Daoy (cell line): ENCODE results near the gene TAF5. TPM values are rescaled to one million over a fixed set of nuclear protein-coding genes. Genes with fewer than 3 reads are reported as not detected.
"Not testable (repeated sequence)": the region's sequence is repeated elsewhere in the genome, so short reads cannot be mapped to it uniquely, and the experiment has no call there.

Source experiments
- DNase-seq: peaks from one replicate; pipeline ENCODE4 v3.0.0-alpha.2; 2015; ENCODE audit warnings: low read depth
- total RNA-seq: library from RNA; depleted of rRNA; stranded (reverse); fragments of >200 nt; shearing (Covaris generic); gene quantifications from 2 replicates; pipeline ENCODE4 v1.2.3, GENCODE V29; 2014; rRNA removed

Gene TAF5
- total RNA-seq, 1 experiment from 2014 or later: 7.7 TPM

DNA sequence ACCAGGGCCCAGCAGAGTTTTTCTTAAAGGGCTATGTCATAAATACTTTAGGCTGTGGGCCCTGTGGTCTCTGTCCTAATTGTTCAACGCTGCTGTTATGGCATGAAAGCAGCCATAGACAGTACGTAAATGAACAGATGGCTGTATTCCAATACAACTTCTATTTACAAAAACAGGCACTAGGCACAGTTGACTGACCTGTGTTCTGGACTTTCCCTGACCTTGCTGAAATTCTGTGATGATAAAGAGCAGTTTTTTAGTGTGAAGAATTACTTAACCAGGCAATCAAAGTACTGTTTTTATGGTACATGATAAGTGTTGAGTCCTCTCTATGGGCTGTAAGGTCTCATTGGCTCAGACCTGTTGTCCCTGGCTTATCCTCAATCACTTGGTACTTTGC lies 45.8 kb downstream of the TAF5 start:
- no peak for DNase-seq

DNA sequence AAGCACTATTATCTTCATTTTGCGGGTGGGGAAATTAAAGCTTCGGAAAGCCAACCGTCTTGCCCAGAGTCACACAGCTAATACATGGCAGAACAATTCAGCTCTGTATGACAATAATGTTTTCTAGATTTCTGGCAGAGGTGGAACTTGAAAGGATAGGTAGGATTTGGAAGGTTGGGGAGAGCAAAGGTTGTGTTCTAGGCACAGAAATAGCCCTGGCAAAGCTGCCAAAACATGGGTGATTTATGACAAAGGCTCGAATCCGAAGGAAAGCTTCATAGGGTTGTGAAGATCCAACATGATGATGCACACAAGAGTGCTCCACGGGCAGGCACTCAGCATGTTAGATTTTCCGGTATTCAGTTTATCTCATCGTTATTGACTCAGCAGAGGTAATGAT lies 47.8 kb downstream of the TAF5 start:
- no peak for DNase-seq

DNA sequence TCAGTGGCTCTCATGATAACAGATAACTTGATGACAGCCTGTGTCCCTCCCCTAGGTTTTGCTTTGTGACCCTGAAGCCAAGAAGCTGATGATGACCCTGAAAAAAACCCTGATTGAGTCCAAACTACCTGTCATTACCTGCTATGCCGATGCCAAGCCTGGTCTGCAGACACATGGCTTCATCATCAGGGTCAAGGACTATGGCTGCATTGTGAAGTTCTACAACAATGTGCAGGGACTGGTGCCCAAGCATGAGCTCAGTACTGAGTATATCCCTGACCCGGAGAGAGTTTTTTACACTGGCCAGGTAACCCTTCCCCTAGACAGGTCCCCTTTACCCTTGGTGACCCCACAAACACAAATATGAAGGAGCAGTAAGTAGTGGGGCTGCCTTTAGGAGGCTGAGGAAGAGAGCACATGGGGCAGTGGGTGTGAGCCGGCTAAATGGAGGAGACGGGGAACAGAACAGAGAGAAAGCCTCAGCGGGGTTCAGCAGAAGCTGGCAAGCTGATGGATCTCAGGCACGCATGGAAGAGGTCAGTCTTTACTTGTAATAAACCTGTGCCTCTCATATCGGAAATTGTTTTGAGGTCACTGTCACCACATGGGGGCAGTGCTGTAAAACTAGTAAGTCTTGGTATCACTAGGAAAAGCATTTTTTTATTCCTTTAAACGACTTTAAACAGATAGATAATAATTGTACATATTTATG lies 48.8 kb downstream of the TAF5 start:
- peak; percentile 33 for DNase-seq

DNA sequence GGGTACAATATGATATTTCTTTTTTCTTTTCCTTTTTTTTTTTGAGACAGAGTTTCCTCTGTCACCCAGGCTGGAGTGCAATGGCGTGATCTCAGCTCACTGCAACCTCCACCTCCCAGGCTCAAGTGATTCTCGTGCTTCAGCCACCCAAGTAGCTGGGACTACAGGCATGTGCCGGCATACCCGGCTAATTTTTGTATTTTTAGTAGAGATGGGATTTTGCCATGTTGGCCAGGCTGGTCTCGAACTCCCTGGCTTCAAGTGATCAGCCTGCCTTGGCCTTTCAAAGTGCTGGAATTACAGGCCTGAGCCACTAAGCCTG lies 49.3 kb downstream of the TAF5 start:
- not testable (repeated sequence) for DNase-seq

DNA sequence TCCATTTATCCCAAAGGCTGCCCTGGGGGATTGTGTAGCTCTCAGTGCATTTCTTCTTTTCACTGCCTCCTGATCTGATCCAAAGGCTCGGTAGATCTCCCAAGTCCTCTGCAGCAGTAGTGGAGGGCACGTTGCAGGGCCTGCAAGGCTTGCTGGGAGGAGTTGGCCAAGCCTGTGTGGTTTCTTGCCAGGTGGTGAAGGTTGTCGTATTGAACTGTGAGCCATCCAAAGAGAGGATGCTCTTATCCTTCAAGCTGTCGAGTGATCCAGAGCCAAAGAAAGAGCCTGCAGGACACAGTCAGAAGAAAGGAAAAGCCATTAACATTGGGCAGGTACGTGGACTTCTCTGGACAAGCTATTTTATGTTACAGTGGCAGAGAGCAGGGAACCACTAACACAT lies 49.8 kb downstream of the TAF5 start:
- no peak for DNase-seq

DNA sequence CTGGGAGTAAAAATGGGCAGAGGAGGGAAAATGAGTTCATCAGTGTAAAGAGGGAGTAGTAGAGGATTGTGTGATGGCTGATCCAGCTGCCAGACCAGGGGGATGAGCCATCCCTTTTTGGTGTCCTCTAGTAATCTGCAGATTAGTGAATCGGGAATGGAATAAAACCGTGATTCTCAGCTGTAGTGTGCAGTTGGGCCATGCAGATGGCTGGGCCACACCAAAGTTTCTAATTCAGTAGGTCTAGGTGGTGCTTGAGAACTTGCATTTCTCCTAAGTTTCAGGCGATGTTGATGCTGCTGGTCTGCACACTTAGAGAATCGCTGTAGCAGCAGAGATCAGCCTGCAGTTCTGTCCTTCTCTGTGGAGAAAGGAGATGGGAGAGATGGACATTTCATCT lies 51.3 kb downstream of the TAF5 start:
- no peak for DNase-seq

DNA sequence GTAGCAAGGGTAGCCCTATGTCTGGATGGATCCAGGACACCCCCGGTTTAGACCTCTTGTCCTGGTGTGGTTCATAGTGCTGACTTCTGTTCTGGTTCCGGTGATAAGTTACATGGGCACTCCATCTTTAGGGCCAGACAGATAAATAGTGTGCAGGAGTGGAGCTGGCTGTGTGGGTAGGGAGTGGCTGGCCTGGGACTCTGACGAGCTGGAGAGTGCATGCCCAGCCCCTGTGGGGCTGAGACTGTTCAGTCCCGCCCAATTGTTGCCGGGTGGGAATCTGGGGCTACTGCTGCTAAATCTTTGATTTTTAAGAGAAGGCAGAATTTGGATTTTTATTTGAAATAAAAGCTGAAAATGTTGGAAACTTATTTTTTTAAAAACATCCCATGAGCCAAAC lies 56.0 kb downstream of the TAF5 start:
- DNase-seq: no peak

DNA sequence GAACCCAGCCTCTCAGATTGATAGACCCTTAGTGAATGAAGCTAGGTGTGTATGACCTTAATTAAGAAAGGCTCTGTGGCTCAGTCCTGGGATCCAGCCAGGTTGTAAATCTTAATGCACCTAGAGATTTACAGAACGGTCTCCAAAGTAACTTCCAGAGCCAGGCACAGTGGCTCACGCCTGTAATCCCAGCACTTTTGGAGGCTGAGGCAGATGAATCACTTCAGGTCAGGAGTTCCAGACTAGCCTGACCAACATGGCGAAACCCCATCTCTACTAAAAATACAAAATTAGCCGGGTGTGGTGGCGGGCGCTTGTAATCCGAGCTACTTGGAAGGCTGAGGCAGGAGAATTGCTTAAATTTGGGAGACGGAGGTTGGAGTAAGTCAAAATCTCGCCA lies 60.1 kb downstream of the TAF5 start:
- DNase-seq: no peak

DNA sequence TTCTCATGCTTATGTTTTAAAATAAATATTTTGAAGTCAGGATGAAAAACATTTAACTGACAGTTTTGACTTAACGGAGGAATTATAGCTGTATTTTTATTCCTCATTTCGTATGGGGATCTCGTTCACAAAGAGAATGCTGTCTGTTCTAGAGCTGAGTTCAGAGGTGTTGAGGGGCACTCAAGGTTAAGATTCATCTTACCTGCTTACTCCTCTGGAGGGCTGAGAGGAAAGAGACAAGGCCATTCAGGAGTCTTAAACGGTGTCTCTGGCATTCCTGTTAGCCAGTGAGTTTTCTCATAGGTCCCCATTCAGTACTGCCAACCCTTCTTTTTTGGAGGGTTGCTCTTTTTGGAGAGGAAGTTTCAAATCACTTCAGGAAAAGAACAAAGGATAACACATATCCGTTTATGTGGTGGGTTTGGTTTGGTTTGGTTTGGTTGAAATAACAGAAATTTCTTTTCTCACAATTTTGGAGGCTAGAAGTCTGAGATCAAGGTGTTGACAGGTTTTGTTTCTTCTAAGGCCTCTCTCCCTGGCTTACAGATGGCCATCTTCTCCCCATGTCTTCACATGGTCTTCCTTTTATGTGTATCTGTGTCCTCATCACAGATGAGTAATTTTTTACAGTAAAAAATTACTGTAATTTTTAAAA lies 61.3 kb downstream of the TAF5 start:
- DNase-seq: no peak

DNA sequence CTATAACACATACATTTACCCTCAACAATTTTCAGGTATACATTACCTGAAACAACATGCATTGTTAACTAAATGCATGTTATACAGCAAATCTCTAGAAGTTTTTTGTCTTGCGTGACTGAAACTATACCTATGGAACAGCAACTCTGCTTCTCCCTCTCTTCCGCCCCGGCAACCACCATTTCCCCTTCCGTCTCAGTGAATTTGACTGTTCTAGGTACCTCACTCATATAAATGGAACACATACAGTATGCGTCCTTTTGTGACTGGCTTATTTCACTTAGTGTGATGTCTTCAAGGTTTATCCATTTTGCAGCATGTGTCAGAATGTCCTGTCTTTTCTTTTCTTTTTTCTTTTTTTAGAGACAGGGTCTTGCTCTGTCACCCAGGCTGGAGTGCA lies 61.9 kb downstream of the TAF5 start:
- no peak for DNase-seq

DNA sequence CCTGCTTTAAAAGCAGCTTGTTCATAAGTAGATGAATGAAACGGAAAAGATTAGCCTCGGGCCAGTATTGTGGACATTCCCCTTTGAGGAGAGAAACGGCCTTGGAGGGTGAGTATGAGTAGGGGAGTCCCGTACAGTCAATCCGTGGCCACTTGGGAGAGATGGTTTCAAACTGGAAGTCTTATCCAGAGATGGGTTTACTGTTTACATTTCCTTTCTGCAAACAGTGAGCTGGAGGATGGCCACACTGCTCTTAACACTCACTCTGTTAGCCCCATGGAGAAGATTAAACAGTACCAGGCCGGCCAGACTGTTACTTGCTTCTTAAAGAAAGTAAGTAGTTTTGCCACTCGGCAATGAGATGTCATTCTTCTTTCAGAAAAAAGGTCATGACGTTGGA lies 64.1 kb downstream of the TAF5 start:
- DNase-seq: no peak

DNA sequence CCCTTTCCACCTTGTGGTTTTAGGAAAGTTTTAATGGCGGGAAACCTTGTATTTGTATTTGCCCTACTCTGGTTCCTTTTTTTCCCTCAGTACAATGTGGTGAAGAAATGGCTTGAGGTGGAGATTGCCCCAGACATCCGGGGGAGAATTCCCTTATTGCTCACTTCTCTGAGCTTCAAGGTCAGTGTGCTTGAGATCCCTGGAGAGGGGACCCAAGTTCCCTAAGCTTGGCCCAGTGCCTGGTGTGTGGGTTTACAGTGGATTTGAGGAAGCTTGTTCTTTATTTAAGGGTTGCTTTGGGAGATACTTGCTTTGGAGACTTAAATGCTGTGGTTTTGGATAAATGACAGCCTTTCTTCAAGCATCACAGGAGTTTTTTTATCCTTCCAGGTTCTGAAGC lies 66.1 kb downstream of the TAF5 start:
- no peak for DNase-seq

Other genes starting within 250 kb of the TAF5 start
- 33.6 and 34.2 TPM in 2 replicates for gene NT5C2, start 174.7 kb upstream of the TAF5 start, total RNA-seq
- gene RPEL1, start 122.1 kb upstream of the TAF5 start, total RNA-seq: 0.06 TPM in 2 replicates
- gene INA, start 90.8 kb upstream of the TAF5 start, total RNA-seq: 0.46 and 1.1 TPM in 2 replicates
- 25.1 and 29.3 TPM in 2 replicates for gene PCGF6, start 16.8 kb upstream of the TAF5 start, total RNA-seq
- gene ATP5MK, start 28.5 kb downstream of the TAF5 start, total RNA-seq: 588 and 606 TPM in 2 replicates
- gene PDCD11, start 28.6 kb downstream of the TAF5 start, total RNA-seq: 44.2 and 51.3 TPM in 2 replicates
- gene CALHM2, start 84.4 kb downstream of the TAF5 start, total RNA-seq: 1.9 and 3.8 TPM in 2 replicates
- gene CALHM1, start 90.9 kb downstream of the TAF5 start, total RNA-seq: not detected in 2 replicates
- 0.29 TPM in 1 of 2 replicates, not detected in the other for gene CALHM3, start 111.3 kb downstream of the TAF5 start, total RNA-seq
- gene NEURL1, start 125.7 kb downstream of the TAF5 start, total RNA-seq: 0.03 TPM in 1 of 2 replicates, not detected in the other